GM13977 (cell line): ENCODE data around the gene SLC24A3.

ENCODE experiments used
- DNase-seq: peaks from one replicate; pipeline ENCODE4 v3.0.0; 2012; ENCODE audit warnings: low spot score
- CTCF ChIP-seq: IDR thresholded peaks from 2 replicates; pipeline ENCODE4 v1.5.1; 2012; ENCODE audit warnings: mild to moderate bottlenecking, control low read depth; ENCODE audit not compliant: insufficient read depth; ENCODE audit errors: extremely low read depth, missing control alignments
- in situ Hi-C: fragments of 300-500 bp; cut with MboI; formaldehyde crosslinking; loops from one replicate; pipeline ENCODE4 v1.12.0; 2022; ENCODE audit warnings: low sequenced_read_pairs, low pct_unique_long_range_greater_than_20kb, mixed read lengths, inconsistent platforms; ENCODE audit not compliant: unreplicated experiment

The SLC24A3 gene

GRCh38 chr20:19760371-19760721, 547.9 kb downstream of the SLC24A3 start:
- DNase-seq: no peak
- in situ Hi-C loops: no loop called here
- TF ChIP-seq CTCF: no peak

- in situ Hi-C loops: no loop called here
- DNase-seq: no peak
- TF ChIP-seq CTCF: no peak
Observed at GRCh38 chr20:19761326-19761725, 548.9 kb downstream of the SLC24A3 start.

- in situ Hi-C loops: no loop called here
- no peak for DNase-seq
Observed at GRCh38 chr20:19761841-19762240, 549.4 kb downstream of the SLC24A3 start.

GRCh38 chr20:19764207-19764606, 551.8 kb downstream of the SLC24A3 start:
- in situ Hi-C loops: no loop called here
- TF ChIP-seq CTCF: no peak
- DNase-seq: no peak

More at GRCh38 chr20:19761841-19762240, 549.4 kb downstream of the SLC24A3 start:
- no peak for TF ChIP-seq CTCF

- no peak for TF ChIP-seq CTCF
- in situ Hi-C loops: no loop called here
- DNase-seq: no peak
Observed at GRCh38 chr20:19765266-19765665, 552.8 kb downstream of the SLC24A3 start.

GRCh38 chr20:19765913-19766312, 553.5 kb downstream of the SLC24A3 start:
- no peak for DNase-seq
- no peak for TF ChIP-seq CTCF
- in situ Hi-C loops: no loop called here

GRCh38 chr20:19767070-19767469, 554.6 kb downstream of the SLC24A3 start:
- in situ Hi-C loops: no loop called here

More at GRCh38 chr20:19767070-19767469, 554.6 kb downstream of the SLC24A3 start:
- no peak for TF ChIP-seq CTCF
- no peak for DNase-seq
